TTC549 (cell line): ENCODE results near the gene SRM.
"Not testable (repeated sequence)": the region's sequence is repeated elsewhere in the genome, so short reads cannot be mapped to it uniquely, and the experiment has no call there.

ENCODE experiments used
- FAIRE-seq: peaks from 2 replicates; lab custom pipeline; 2012; peaks lifted over from hg19 to GRCh38; lab: Jason Lieb, UNC

The SRM gene

DNA sequence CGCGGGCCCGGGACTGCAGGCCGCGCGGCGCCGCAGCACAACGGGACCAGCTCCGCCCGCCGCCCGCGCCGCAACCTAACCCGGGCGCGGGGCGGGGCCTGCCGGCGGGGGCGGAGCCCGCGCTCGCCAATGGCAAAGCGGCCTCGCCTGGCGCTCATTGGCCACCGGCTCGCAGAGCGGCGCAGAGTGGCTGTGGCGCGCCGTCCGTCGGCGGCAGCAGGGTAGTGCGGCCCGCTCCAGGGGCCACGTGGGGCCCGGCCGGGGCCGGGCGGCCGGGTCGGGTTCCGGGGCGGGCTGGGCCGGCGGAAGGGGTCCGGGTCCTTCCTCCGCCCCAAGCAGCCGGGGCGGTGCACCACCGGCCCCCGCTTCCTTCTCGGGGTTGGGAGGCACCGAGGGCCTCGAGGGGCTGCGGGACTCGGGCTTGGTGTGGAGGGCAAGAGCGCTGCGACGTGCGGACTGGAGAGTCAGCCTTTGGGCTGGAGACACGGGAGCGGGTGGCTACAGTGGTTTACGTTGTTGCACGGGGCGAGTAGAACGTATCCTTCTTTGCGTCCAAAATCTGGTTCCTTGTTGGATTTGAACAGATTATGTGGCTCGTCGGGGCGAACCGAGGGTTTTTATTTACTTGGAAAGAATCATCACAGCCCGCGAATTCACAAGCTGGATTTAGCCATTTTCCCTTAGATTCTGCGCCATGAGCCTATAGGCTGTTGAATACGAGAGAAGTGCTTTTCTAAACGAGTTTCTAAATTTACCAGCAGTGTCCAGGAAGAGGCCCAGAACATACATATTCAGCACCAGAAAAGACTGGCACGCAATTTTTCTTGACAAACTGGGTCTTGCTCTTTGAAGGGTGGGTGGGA lies at the start of gene SRM:
Gene SRM (minus strand): TSS at position 51 of the 863 bp plus-strand sequence. CDS start 75 bp downstream, outside the sequence.
- FAIRE-seq = no peak

DNA sequence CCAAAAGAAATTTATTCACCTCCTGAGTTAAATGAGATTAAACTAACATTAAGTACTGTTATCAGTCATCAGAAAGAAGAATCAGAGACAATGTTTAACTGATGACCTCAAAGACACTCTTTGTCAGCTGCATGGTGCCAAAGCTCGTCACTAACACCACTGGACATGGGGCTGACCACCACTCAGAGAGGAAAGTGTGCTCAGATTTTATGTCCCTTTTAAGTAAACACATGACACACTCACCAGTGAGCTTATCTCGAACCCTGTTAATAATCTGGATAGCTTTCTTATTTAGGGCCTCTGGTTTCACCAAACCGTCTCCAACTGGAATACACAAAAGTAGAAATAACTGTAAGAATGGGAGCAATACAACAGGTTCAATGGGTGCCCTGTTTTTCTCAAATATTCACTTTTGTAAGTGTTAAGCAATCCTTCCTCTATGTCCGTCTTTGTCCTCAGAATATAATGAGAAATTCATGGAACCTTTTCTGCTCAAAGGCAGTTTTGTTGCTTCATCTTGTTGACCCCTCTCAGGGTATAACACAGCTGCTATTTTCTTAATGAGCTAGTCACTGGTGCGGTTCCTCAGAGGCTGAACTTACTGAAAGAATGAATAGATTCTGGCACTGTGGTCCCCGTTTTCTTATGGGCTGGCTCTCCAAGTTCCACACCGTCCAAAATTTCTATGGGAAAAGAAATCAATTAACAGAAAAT lies 49.4 kb upstream of the SRM start:
- FAIRE-seq = no peak

DNA sequence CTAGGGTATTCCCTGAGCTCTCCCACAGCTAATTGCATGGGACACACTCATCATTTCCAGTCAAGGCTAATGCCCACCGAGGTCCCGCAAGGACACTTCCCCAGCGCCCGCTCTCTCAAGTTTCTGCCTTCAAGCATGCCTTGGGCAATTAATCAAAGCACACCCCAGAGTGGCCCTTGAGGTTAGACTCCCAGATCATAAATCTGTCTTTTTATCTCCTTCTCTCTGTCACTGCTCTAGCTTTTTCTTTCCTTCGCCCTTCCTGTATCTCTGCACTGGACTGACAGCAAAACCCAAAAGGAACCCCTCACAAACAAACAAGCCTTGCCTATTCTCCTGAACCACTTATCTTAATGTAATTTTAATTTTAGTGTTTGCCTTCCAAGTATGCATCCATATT lies 47.8 kb upstream of the SRM start:
- FAIRE-seq = no peak

DNA sequence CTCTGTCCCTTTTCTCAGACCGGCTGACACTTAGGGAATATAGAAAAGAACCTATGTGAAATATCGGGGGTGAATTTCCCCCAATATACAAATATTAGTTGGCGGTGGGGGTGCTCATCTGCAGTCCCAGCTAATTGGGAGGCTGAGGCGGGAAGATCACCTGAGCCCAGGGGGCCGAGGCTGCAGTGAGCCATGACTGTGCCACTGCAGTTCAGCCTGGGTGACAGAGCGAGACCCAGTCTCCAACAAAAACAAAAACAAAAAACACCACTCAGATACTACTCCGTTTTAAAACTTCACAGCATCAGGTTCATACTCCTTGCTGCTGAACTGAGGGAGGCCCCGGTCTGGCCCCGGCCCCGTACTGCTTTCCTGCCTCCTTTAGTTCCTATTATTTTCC lies 45.8 kb upstream of the SRM start:
- FAIRE-seq = no peak

DNA sequence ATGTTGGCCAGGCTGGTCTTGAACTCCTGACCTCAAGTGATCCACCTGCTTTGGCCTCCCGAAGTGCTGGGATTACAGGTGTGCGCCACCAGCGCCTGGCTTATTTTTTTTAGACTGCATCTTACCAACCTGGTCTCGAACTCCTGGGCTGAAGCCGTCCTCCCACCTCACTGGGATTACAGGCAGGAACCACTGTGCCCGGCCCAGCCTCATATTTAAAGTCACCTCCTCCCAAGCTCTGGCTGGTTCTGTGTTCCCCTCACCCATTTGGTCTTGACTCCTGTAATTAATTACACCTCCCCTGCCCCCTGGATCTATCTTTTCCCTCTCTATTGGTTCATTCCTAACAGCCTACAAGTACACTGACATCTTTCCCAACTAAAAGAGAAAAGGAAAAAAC lies 41.5 kb upstream of the SRM start:
- no peak for FAIRE-seq

DNA sequence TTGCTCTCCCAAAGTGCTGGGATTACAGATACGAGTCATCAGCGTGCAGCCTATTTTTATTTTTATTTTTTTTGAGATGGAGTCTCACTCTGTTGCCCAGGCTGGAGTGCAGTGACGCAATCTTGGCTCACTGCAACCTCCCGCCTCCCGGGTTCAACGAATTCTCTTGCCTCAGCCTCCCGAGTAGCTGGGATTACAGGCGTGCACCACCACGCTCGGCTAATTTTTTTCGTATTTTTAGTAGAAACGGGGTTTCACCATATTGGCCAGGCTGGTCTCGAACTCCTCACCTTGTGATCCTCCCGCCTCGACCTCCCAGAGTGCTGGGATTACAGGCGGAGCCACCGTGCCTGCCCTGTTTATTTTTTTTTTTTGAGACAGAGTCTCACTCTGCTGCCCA lies 41.0 kb upstream of the SRM start:
- FAIRE-seq = not testable (repeated sequence)

DNA sequence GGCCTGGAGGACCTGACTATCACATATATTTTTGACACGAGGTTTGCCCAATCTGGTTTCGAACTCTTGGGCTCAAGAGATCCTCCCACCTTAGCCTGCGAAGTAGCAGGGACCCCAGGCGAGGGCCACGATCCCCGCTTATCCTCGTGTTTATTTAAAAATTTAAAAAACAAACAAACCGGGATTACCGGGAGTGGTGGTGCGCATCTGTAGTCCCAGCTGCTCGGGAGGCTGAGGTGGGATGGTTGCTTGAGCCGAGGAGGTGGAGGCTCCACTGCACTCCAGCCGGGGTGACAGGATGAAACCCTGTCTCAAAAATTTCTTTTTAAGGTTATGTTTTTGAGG lies 40.3 kb upstream of the SRM start:
- no peak for FAIRE-seq

DNA sequence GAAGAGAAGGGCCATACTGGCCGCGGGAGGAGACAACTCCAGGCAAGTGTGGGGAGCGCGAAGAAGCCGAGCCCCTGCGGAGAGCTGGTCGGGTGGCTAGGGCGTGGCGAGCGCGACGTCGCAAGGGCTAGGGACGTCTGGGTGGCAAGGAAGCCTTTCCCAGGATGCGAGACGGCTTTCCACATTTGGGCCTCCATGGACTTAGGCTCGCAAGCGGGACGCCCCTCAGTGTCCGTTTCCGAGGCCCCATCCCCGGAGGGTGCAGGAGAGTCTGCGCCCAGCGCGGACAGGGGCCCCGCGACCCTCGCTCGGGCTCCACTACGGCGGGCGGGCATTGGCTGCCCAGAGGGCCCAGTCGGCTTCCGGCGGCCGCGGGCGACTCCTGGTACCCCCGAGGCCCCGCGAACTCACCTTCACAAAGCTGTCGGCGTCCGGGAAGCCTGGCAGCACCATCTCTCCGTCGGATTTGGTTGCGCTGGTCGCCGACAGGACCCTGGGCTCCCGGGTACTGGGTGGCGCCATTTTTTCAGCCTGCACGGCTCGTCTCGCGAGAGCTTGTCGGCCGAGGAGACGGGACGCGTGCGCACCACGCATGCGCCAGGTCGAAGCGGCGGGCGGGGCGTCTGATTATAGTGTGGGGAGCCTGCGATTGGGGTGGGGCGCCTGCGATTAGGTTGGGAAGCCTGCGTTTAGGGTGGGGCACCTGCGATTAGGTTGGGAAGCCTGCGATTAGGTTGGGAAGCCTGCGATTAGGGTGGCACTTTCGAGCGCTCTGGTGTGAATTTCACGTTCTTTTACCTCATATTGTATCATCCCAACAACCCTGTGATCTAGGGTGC lies 39.7 kb upstream of the SRM start, which contains the start of gene EXOSC10:
Gene EXOSC10 (minus strand): TSS at position 560 of the 839 bp plus-strand sequence. CDS start 38 bp downstream, at position 522.
- no peak for FAIRE-seq

DNA sequence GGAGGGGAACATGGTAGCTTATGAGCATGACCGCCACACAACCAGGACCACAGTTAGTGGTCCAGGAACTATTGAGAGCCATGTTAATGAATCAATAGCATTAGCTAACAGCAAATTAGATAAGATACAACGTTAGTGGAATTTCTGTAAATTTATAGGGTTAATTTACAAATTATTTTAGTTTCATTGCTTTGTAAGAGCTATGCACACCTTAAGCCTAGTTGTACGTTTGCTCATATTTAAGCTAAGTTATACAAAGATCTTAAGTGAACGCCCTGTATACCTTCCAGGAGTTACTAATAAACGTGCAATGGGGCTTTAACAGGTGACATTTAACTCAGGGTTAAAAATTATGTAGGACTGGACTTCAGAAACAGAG lies 39.1 kb upstream of the SRM start:
- no peak for FAIRE-seq

DNA sequence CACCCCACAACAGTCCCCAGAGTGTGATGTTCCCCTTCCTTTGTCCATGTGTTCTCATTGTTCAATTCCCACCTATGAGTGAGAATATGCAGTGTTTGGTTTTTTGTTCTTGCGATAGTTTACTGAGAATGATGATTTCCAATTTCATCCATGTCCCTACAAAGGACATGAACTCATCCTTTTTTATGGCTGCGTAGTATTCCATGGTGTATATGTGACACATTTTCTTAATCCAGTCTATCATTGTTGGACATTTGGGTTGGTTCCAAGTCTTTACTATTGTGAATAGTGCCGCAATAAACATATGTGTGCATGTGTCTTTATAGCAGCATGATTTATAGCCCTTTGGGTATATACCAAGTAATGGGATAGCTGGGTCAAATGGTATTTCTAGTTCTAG lies 24.0 kb upstream of the SRM start:
- FAIRE-seq = not testable (repeated sequence)

DNA sequence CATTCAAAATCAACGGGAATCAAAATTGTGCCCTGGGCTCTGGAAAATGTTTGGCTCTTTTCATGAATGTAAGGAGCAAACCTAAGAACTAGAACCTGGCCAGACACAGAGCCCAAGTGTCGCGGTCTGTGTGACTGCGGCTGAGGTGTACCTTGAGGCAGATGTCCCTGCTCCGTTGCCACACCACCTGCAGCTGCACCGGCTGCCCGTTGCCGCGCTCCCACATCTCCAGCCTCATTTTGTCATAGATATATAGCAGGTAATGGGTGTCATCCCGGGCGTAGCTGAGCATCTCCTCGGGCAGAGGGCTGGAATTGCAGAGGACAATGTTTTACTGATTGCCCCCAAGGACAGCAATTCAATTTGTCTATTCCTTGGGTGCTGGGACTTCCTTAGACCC lies 21.1 kb upstream of the SRM start:
- no peak for FAIRE-seq

DNA sequence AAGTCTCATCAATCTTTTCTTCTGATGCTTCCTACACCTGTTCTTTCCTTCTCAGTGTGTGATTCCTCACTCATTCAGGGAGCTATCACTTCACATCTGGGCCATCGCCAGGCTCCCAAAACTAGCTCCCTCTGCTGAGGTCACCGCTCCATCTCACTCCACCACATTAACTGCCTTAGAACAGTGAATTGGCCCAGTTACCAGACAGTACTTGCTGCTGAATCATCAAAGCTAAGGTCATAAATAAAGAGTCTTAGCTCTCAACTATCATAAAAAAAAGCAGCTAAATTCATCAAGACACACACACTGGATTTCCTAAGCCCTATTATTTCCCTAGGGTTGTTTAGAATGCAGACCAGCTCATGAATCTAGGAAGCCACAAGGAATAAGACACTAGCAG lies 18.8 kb upstream of the SRM start:
- FAIRE-seq = no peak

DNA sequence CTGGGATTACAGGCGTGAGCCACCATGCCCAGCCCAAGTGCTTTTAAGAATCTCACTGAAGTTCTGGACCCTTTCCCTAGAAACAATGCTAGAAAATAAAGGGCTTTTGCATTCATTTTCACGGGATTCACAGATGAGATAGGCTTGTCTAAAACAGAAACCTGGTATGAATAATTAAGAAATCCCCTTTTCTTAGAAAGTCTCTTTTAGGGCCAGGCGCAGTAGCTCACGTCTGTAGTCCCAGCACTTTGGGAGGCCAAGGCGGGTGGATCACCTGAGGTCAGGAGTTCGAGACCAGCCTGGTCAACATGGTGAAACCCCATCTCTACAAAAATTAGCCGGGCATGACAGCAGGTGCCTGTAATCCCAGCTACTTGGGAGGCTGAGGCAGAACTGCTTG lies 13.6 kb upstream of the SRM start:
- FAIRE-seq = not testable (repeated sequence)

DNA sequence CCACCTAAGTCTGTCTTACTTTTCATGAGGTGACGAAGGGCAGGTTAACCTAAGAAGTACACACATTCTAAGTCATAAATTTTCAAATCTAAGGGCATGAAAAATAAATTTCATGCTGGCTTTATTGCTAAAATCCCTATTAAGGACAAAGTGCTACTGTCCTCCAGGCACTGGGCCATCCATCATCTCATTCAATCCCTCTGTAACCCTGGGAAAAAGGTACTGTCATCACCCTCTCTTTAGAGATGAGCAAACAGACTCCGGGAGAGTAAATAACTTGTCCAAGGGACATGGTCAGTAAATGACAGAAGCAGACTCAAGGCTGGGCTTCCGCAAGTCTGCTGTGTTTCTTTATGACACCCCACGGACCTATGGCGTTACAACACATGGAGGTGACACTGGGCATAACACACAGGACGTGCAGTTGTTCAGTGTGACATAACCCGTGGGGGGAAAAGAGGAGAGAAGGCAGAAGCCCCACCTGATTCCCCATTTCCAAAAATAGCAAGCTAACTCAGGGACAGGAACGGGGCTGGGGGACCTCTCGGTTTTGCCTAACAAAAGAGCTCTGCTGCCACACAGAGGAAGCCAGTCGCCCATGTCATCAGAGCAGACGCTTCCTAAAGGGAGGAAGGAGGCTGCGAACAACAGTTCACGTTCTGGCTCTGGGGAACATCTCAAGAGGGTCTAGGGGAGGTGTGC lies 12.5 kb upstream of the SRM start:
- FAIRE-seq = no peak

DNA sequence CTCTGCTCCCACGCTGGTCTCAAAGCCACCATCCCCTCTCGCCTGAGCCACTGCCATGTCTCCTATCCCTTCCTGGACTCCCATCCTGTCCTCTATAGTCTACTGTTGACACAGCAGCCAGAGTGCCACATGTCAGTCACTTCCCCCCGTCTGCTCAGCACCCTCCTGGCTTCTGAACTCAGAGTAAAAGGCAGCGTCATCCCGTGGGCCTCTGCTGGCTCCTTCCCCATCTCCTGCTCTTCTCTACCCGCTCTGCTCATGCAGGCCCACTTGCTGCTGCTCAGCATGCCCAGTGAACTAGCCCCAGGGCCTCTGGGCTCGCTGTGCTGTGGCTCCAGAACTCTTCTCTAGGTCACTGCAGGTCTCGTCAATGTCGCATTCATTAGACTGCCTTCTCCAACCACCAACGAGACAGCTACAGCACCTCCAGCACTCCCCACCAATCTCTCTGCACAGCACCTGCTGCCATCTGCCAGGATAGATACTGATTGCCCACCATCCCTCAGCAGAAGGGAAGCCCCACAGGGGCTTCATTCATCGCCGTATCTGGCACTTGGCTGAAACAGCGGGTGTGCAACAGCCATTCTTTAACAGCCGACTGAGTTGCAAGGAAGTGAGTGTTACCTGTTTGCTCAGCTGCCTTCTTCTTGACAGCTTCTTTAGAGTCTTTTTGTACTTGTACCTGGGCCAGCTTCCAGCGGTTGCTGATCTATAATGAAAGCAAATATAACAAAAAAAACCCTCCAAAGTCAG lies 11.8 kb upstream of the SRM start:
- FAIRE-seq = no peak

DNA sequence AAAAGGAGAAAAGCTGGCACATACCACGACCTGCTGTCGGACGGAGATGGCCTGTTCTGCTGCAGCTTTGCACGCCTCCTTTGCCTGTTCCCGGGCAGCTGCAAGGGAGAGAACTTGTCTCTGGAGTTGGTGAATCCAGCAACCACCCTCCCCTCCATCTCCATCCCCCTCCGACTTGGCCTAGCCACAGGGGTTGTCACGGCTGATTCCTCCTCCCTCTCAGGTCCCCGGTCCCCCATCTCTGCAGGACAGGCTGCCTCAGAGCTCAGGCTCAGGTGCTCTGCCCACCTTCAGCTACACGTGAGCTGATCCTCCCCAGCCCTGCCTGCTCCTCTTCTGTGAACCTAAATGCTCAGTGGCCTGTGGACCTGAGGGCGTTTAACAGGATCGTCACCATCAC lies 11.1 kb upstream of the SRM start:
- FAIRE-seq = no peak

DNA sequence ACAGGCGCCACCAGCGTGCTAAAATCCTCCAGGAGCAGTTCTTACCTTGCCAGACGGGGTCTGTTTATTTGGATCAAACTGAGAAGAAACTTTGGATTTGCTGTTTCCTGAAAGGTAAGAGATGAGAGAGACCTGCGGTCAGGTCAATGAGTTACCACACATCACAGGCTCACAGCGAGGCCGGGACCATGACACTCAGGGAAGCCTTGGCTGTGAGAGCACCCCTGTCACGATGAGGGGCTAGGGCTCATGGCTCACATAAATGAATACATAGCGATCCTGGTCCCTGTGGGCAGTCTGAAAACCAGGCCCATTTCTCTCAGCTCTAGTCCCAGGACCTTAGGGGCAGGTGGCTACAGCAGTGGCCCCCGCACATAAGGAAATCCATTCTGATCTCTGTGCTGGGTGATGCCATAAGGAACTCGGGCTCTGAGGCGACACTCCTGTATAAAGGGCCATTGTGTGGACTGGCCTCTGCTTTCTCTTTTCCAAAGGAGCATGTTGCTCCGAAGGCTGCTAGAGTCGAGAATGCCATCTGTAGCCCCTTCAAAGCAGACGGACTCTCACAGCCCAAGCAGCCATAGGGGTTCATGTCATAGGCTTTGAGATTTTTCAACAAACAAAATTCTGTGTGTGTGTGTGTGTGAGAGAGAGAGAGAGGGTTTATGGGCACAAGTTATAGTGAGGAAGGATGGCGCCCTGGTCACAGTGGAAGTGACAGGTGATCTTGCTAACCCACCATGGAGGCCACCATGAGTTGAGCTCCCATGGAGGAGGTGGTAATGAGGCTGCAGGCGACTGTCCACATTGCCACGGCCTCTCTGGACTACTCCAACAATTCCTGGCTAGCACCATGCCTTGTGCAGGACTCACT lies 9.0 kb upstream of the SRM start:
- no peak for FAIRE-seq

DNA sequence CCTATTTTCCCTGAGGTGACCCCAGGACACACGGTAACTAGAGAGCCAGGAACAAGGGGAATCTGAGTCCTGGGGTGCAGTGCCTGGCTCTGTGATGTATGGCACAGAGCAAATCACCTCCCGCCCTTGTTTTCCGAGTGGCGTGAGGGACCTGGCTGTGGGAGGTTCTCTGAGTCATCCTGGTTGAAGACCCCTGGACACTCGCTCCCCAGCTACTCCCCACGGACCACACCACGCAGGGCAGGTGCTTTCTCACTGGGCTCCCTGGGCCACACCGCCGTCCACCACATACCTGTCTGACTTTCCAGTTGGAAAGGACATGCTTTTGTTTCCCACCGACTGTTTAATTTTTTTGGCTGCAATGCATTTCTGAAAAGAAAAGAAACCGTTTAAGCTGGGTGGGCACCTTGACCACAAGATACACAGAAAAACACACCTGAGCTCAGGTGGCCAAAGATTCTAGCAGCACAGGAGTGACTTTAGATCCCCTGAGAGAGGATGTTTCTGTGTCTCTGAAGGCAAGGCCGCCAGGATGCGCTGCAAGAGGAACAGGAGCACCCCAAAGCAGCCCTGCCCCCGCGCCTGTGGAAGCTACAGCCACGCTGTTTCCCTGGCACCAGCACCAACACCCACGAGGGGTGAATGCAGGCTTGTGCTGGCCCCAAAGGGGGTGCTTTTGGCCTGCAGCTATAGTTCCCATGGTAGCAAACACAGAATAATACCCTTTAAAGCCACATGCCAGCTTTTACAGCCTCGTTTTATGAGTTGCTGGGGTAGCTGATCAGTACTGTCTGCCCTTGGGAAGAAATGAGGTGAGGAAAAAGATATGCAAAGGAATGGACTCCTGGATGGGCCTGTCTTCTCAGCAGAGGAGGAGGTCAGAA lies 8.1 kb upstream of the SRM start:
- FAIRE-seq = no peak

DNA sequence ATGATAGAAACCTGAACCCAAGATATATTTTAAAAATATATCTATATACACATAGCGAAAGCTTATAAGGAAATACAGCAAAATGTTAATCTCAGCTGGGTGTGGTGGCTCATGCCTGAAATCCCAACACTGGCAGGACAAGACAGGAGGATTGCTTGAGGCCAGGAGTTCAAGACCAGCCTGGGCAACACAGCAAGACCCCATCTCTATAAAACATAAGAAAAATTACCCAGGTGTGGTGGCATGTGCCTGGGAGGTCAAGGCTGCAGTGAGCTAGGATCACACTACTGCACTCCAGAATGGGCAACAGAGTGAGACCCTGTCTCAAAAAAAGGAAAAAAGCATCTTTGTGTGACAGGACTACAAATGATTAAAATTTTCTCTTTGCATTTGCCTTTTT lies 6.0 kb upstream of the SRM start:
- FAIRE-seq = no peak
